HepG2 (cell line): ENCODE measurements around the gene PCED1B. TPM values are rescaled to one million over a fixed set of nuclear protein-coding genes. Genes with fewer than 3 reads are reported as not detected.

ENCODE experiments used
- ATAC-seq: fragments of 200-7000 bp; cut with Tn5 transposase; 3 replicates; pipeline ENCODE4 v1.9.1; 2020; ENCODE audit warnings: mild to moderate bottlenecking, moderate library complexity
- BruUV-seq: library from RNA; stranded (reverse); fragments of 400-500 nt; replicated peaks from 2 replicates; lab custom pipeline; 2021; lab: Mats Ljungman, UMichigan
- CTCF ChIA-PET: fragments of 300-600 bp; formaldehyde crosslinking; extraction: SDS; loops from one replicate; lab custom pipeline; 2021; ENCODE audit warnings: low total read pairs, inconsistent platforms, low intra/inter-chr PET ratio; lab: Yijun Ruan, JAX
- POLR2A ChIA-PET: fragments of 350-600 bp; sonication (Branson Sonifier 250); formaldehyde crosslinking; loops from one replicate; lab custom pipeline; 2020; ENCODE audit warnings: antibody characterized with exemption, inconsistent platforms; lab: Yijun Ruan, JAX
- DNase-seq: peaks from one replicate; pipeline ENCODE4 v3.0.0-alpha.2; 2015; ENCODE audit warnings: low spot score
- FAIRE-seq: peaks from 3 replicates; lab custom pipeline; 2011; peaks lifted over from hg19 to GRCh38; lab: Jason Lieb, UNC
- H2AFZ ChIP-seq: one replicate; pipeline ENCODE4 v1.6.1; 2011; ENCODE audit warnings: low read length, inconsistent platforms
- H3K27ac ChIP-seq: fragments of 300-600 bp; 3 replicates; pipeline ENCODE4 v1.8.0; 2011; ENCODE audit warnings: mixed run types, mild to moderate bottlenecking, mixed read lengths, low read length, inconsistent platforms; ENCODE audit not compliant: insufficient read depth; ENCODE audit errors: extremely low read length
- H3K27me3 ChIP-seq, 2 experiments: fragments of 200-600 bp in 1 of 2; 2 replicates in 1 of 2; 3 replicates in 1 of 2; pipeline versions ENCODE4 v1.6.0 to v1.8.0; 2011; ENCODE audit warnings: low read length in 2 of 2, mild to moderate bottlenecking in 2 of 2, moderate library complexity in 2 of 2, inconsistent platforms in 1 of 2; ENCODE audit not compliant: insufficient read depth in 2 of 2, control insufficient read depth in 1 of 2
- H3K36me3 ChIP-seq, 2 experiments: fragments of 200-600 bp in 1 of 2; replicated peaks in 1 of 2; 2 replicates in 1 of 2; 3 replicates in 1 of 2; pipeline versions ENCODE4 v1.5.1 to v1.8.0; 2011; ENCODE audit warnings: low read length in 2 of 2, inconsistent platforms in 1 of 2; ENCODE audit not compliant: insufficient read depth in 2 of 2, control insufficient read depth in 1 of 2
- H3K4me1 ChIP-seq: 2 replicates; pipeline ENCODE4 v1.5.1; 2012; ENCODE audit warnings: low read length, inconsistent platforms; ENCODE audit not compliant: insufficient read depth
- H3K4me2 ChIP-seq: 2 replicates; pipeline ENCODE4 v1.6.0; 2011; ENCODE audit warnings: low read depth, low read length, inconsistent platforms
- H3K4me3 ChIP-seq, 3 experiments: fragments of 200-600 bp in 1 of 3; sonication (generic), shearing (Covaris generic) in 1 of 3; replicated peaks in 1 of 3; 2 replicates each; pipeline ENCODE4 v1.5.1; 2011 to 2016; ENCODE audit warnings: low read length in 3 of 3, inconsistent platforms in 2 of 3, low read depth in 2 of 3, mild to moderate bottlenecking in 2 of 3, control low read depth in 1 of 3, mixed read lengths in 1 of 3; ENCODE audit not compliant: insufficient read depth in 1 of 3
- H3K79me2 ChIP-seq: one replicate; pipeline ENCODE4 v1.6.1; 2011; ENCODE audit warnings: low read length, inconsistent platforms; ENCODE audit not compliant: insufficient read depth
- H3K9ac ChIP-seq: 2 replicates; pipeline ENCODE4 v1.6.0; 2011; ENCODE audit warnings: mild to moderate bottlenecking, low read depth, low read length, inconsistent platforms; ENCODE audit not compliant: insufficient read depth
- H3K9me3 ChIP-seq: 2 replicates; pipeline ENCODE4 v1.5.1; 2012; ENCODE audit warnings: mild to moderate bottlenecking, low read length
- H4K20me1 ChIP-seq: 2 replicates; pipeline ENCODE4 v1.6.0; 2011; ENCODE audit warnings: inconsistent platforms, mild to moderate bottlenecking, low read length, moderate library complexity; ENCODE audit not compliant: insufficient read depth
- BATF2 ChIP-seq: sonication (generic); formaldehyde crosslinking; IDR thresholded peaks from 2 replicates; pipeline ENCODE4 v1.8.0; 2022; ENCODE audit warnings: mild to moderate bottlenecking, missing genetic modification reagents, moderate library complexity
- JDP2 ChIP-seq: sonication (generic); formaldehyde crosslinking; IDR thresholded peaks from 2 replicates; pipeline ENCODE4 v1.8.1; 2022; ENCODE audit warnings: missing genetic modification reagents, borderline replicate concordance
- MLLT10 ChIP-seq: sonication (generic); formaldehyde crosslinking; IDR thresholded peaks from 2 replicates; pipeline ENCODE4 v1.4.0; 2020; ENCODE audit warnings: missing genetic modification reagents
- NR1H2 ChIP-seq: sonication (generic); formaldehyde crosslinking; IDR thresholded peaks from 2 replicates; pipeline ENCODE4 v1.8.1; 2022; ENCODE audit warnings: low read depth, missing genetic modification reagents, borderline replicate concordance
- ZNF567 ChIP-seq: sonication (generic); formaldehyde crosslinking; IDR thresholded peaks from 2 replicates; pipeline ENCODE4 v1.8.1; 2023; ENCODE audit warnings: mild to moderate bottlenecking, missing genetic modification reagents, borderline replicate concordance
- ZNF800 ChIP-seq: sonication (generic); formaldehyde crosslinking; IDR thresholded peaks from 2 replicates; pipeline ENCODE4 v1.4.0; 2020; ENCODE audit warnings: missing genetic modification reagents
- WGBS: methylation state at CpG from one replicate; pipeline ENCODE4 v1.1.6; 2017; ENCODE audit warnings: low lambda C conversion rate; 5-methylcytosine and 5-hydroxymethylcytosine counted together
- in situ Hi-C: cut with HindIII; loops from 2 replicates; pipeline ENCODE4 v1.10.0; 2017; ENCODE audit warnings: low pct_unique_long_range_greater_than_20kb; ENCODE audit not compliant: extremely low pct_ligation_motif_present
- intact Hi-C: fragments of 100-400 bp; cut with micrococcal nuclease; formaldehyde crosslinking; loops from one replicate; pipeline ENCODE4 v1.10.0; 2022; ENCODE audit not compliant: unreplicated experiment
- polyA plus RNA-seq, 8 experiments: library from polyadenylated mRNA; depleted of rRNA in 3 of 8; stranded (reverse) in 7 of 8; unstranded in 1 of 8; fragments of >200 nt; fragmentation: Illumina TruSeq in 4 of 8; extraction: Trizol in 4 of 8; gene quantifications; 2 replicates each; pipeline versions ENCODE4 v1.2.1 to v1.2.3, GENCODE V29; 2011 to 2016; ENCODE audit warnings: low read depth in 4 of 8, missing spikeins in 1 of 8, mixed read lengths in 1 of 8; ENCODE audit not compliant: insufficient read depth in 1 of 8
- total RNA-seq, 5 experiments: library from RNA; depleted of rRNA; stranded (reverse); fragments of >200 nt; fragmentation: Illumina TruSeq; extraction: Trizol; gene quantifications; 2 replicates each; pipeline ENCODE4 v1.2.3, GENCODE V29; 2016; ENCODE audit warnings: low read depth in 1 of 5
- TF ChIP-seq, protein P1 (sequence below): sonication (generic); formaldehyde crosslinking; IDR thresholded peaks from 2 replicates; pipeline ENCODE4 v1.5.0; 2020; ENCODE audit warnings: missing genetic modification reagents, mild to moderate bottlenecking, borderline replicate concordance
- TF ChIP-seq, protein P2 (sequence below): sonication (generic); formaldehyde crosslinking; IDR thresholded peaks from 2 replicates; pipeline ENCODE4 v1.5.0; 2020; ENCODE audit warnings: missing genetic modification reagents

PCED1B gene
- total and polyA plus RNA-seq, 2 of the 13 experiments (the other 11 are each of a cell fraction or from before 2014, with no cell fraction given), result 0.11 to 0.37 TPM

DNA sequence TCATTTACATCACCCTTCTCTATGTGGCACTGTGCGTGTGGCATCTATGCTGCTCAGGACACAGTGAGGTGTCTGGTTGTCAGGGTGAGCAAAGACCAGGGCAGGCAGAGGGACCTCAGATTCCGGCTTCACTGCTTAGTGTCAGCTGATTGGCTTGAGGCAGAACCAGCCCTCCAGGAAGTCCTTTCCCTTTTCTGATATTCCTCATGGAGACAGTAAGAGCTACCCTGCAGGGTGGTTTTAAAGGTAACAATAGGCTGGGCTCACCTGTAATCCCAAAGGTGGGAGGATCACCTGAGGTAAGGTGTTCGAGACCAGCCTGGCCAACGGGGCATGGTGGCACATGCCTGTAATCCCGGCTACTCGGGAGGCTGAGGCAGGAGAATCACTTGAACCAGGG, 129.6 kb downstream of the PCED1B start:
- no peak for FAIRE-seq
- POLR2A ChIA-PET, result no interaction called here
- Histone ChIP-seq H3K27ac (no peak overlapping the region), H3K36me3 (no peaks in the 10 kb centered on the region)
- intact Hi-C loops, result no loop called here
- TF ChIP-seq MLLT10 (CRISPR knock-in tag), result no peak
- no peak for TF ChIP-seq ZNF567 (CRISPR knock-in tag)
- TF ChIP-seq ZNF800, result no peak
- TF ChIP-seq BATF2 (CRISPR knock-in tag), result no peak
- no peak for TF ChIP-seq NR1H2 (CRISPR knock-in tag)
- TF ChIP-seq, protein P1, sequence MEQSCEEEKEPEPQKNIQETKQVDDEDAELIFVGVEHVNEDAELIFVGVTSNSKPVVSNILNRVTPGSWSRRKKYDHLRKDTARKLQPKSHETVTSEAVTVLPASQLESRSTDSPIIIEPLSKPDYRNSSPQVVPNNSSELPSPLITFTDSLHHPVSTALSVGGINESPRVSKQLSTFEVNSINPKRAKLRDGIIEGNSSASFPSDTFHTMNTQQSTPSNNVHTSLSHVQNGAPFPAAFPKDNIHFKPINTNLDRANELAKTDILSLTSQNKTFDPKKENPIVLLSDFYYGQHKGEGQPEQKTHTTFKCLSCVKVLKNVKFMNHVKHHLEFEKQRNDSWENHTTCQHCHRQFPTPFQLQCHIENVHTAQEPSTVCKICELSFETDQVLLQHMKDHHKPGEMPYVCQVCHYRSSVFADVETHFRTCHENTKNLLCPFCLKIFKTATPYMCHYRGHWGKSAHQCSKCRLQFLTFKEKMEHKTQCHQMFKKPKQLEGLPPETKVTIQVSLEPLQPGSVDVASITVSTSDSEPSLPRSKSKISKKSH (CRISPR knock-in tag), result no peak
- TF ChIP-seq JDP2 (CRISPR knock-in tag), result no peak
- TF ChIP-seq, protein P2, sequence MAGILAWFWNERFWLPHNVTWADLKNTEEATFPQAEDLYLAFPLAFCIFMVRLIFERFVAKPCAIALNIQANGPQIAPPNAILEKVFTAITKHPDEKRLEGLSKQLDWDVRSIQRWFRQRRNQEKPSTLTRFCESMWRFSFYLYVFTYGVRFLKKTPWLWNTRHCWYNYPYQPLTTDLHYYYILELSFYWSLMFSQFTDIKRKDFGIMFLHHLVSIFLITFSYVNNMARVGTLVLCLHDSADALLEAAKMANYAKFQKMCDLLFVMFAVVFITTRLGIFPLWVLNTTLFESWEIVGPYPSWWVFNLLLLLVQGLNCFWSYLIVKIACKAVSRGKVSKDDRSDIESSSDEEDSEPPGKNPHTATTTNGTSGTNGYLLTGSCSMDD (CRISPR knock-in tag), result no peak
- TF ChIP-seq, all 625 proteins: peak for 0
- no peak overlapping the region for H3K4me3 ChIP-seq
- no peaks in the 10 kb centered on the region for H3K4me1 ChIP-seq
- CTCF ChIA-PET, result no interaction called here
- no peaks in the 10 kb centered on the region for H3K79me2 ChIP-seq
- no peak overlapping the region for H3K9ac ChIP-seq
- no peaks in the 10 kb centered on the region for H3K9me3 ChIP-seq
- H3K27me3 ChIP-seq, result no peaks in the 10 kb centered on the region; a peak in 1 of 5 replicates
- no peak overlapping the region for H2AFZ ChIP-seq
- WGBS, result 61% methylated on average over 6 of the region's 6 CpGs
- BruUV-seq, result no TSS peak
- H3K4me2 ChIP-seq, result no peak overlapping the region
- no peaks in the 10 kb centered on the region for H4K20me1 ChIP-seq
- DNase-seq (no peak), ATAC-seq (no peak)
- in situ Hi-C loops, result no loop called here
